Stimulated activated naive CD4-positive, alpha-beta T cell (primary cell): Measurements from ENCODE around the gene IFNG-AS1.
A peak's percentile ranks its signal among the peaks of the same experiment; 100 is the strongest.

Experiments used
- DNase-seq, 6 experiments: peaks; one replicate each; lab custom pipeline; 2025; lab: John Stamatoyannopoulos, UW

Gene IFNG-AS1

DNA sequence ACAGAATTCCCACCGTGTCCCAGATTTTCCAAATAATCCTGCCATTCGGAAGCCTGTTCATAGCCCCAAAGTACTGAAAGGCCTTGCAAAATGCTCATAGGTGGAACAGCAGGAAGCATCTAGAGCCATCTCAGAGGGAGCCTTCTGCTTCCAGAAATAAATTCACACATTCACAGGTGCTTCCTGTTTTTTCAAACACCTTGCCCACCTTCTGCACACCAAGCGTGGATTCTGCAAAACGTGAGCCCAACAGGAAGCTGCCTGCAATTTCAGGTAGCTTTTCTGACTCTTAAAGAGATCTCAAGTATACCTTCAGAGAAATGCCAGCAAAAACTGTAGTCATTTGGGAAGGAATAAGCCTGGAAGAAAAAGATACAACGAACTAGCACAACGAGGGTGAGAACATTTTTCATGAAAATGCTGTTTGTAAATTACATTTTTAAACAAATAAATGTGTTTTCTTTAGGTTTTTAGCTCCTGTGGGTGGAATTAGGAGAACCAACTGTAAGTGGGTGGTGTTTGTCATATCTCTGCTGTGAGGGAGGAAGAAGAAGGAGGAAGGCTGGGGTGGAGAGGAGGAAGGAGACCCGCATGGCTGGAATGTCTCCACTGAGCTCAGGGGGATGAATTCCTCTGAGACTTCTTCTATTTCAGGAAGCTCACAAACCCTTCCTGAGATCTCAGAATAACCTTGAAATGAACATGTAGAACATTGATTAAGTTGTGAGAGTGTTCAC lies at the start of gene IFNG-AS1:
IFNG-AS1 (plus strand) TSS at position 264 of the 737 bp plus-strand sequence.
- DNase-seq: peak in 2 of 6 experiments; percentile 10 to 29

DNA sequence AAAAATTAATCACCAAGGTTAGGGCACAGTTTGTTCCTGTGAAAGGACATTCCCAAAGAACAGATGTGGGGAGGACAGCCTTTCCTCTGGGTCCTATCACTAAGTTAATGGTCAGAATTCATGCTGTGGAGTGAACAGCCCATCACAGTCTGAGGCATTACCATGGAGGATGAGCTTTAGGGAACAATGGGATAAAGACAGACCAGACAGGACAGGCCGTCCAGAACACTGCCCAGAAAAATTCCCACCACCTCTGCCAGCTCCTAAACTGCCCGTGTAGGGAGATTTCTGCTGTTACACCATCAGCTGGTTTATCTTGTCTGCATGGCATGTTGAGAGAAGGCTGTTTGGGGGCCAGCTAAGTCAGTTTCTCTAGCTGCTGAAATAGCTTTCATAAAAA lies 49.6 kb upstream of the IFNG-AS1 start:
- no peak for DNase-seq

DNA sequence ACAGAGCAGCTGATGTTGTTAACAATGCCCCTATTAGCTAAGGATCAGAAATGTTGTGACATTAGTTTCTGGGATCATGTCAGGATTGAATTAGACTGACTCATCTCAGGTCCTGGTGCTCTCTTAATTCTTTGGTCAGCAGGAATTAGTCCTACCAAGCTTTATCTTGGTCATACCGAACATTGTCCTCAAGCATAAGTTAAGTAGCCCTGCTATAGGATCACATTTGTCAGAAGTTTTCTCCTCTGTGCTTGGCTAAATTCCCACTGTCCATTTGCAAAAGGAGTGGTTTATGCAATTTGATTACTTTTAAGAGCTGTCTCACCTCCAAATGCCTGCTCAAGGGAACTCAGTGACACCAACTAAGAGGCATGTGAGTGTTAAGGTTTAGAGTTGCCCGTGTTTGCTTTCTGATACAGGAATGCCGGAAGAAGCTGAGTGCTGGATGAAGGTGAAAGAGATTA lies 48.4 kb upstream of the IFNG-AS1 start:
- no peak for DNase-seq

DNA sequence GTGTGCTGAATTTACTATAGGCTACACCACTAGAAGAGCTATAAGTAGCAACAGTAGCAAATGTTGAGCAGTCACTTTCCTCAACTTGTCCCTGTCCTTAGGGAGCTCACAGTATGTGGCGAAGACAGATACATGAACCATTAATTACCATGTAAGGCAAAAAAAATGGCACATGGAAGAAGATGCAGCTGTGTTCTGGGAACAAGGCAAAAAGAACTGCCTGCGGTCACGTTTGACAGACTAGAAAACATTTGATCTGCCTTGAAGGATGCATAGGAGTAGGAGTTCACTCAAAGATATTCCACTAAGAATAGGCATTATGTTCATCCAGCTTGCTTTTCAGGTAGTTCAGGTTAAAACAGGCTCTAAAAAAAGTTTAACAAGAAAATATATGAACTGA lies 46.5 kb upstream of the IFNG-AS1 start:
- DNase-seq: no peak

DNA sequence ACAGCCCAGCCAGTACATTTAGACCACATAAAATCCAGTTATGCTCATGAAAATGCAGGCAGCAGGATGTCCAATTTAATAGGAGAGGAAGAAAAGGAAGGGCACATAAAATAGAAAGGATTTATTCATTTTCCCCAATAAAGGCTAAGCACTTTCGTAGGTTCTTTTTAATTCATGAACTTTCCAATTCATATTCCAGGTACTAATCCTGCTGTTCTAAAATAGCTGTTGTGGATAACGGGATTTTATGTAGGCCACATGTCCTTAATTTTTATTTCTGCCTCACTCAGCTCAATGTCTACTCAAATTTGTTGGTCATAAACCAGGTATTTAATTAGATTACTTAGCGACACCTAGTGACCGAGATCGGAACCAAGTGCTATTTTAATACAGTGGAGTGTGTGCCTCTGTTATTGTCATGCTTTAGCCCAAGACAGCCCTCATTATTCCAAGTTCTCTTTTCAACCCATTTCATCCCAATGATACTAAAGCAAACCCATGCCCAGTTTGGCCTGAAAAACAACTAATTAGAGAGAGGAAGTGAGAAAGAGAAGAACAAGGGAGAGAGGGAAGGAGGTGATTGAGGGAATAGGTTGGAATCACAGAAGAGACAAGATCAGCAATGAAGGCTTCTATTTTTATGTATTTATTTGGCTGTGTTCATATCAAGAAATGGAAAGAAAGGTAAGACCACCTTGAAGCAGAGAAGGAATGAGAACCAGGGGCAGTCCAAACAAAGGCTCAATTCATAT lies 45.9 kb upstream of the IFNG-AS1 start:
- peak; percentile 9 to 73 (median 36) for DNase-seq

DNA sequence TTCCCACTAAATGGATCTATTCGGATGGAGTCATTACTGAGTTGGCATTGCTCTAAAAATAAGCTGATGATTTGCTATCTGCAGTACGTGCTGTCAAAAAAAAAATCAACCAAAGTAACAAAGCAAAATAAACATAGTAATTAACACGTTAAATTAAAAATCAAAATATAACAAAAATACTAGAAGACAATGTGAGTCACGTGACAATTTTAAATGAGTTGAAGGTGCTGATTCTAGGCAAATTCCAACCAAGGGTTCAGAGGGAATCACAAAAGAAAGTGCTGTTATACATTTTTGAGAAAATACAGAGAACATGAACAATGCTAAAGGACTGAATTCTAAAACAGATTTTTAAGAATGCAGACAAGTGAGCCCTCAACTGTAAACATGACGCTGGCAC lies 45.2 kb upstream of the IFNG-AS1 start:
- DNase-seq: no peak

- DNase-seq: no peak
Observed at GRCh38 chr12:67952787-67953186, 36.5 kb upstream of the IFNG-AS1 start.

DNA sequence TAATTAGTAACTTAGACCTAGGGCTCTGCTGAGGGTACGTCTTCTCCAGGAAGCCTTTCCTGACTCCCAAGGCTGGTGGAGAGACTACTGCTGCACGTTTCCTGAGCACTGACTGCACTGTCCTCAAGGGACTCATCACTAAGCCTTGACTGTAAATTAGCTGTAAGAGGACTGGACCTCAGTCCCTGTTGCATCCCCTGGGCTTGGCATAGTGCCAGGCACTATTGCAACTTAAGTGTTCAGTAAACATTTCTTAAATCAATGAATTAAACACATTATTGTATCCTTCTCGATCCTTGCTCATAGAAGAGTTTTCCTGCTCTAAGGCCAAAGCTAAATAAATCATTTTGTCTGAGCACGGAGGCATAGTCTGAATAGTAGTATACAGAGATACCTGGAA lies 31.9 kb upstream of the IFNG-AS1 start:
- no peak for DNase-seq

- no peak for DNase-seq
Observed at GRCh38 chr12:67958187-67958586, 31.1 kb upstream of the IFNG-AS1 start.

DNA sequence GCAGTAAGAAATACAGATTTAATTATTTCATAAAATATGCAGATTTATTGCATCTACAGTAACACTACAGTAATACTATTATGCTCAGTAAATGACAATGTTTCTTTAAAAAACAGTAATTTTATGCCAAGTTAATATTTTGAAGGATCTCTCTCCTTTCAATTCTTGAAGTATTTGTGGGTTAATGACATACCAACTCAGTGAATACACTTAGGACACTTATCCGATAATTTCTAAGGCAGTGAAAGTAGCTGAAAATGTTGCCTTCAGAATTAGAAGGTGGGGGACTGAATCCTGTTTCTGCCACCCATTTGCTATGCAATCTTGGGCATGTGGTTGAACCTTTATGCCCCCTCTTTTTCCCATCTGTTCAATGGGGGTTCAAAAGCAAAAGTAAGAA lies 24.8 kb upstream of the IFNG-AS1 start:
- DNase-seq: no peak

DNA sequence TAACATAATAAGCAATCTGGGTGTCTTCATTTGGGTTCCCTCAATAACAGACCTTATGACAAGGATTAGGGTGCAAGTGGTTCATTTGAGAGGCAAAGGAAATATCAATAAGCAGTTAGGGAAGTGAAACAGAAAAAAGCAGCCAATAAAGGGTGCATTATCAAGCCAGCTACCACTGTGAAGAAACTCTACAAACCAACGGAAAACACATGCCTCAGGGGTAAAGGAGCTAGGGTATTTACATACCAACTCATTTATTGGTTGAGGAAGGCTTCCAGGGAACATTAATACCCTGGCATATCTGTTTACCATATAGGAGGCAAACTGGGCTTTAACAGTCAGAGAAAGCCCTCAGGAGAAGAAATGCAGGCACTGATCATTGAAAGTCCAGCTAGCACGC lies 22.7 kb upstream of the IFNG-AS1 start:
- DNase-seq: no peak

GRCh38 chr12:67968321-67968720 lies 20.9 kb upstream of the IFNG-AS1 start:
- DNase-seq: no peak

DNA sequence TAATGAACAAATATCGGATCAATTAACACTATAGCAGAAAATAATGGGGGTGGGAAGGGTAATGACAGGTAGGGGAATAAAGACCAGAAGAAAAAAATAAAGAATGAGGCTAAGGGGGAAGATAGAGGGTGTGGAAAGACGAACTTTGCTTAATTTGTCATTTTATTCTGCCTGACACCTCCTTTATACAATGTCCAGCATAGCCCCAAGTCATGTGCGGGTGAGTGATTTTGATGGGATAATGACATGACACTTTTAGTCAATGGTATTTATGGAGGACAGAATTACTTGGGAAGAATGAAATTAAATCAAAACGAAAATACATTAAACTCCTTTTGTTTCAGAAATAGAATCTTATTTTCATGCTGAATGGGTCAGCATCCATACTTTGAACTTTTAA lies 20.5 kb upstream of the IFNG-AS1 start:
- no peak for DNase-seq

- DNase-seq: no peak
Observed at GRCh38 chr12:67969134-67969802, 20.0 kb upstream of the IFNG-AS1 start.

- DNase-seq: no peak
Observed at GRCh38 chr12:67977668-67978067, 11.6 kb upstream of the IFNG-AS1 start.

DNA sequence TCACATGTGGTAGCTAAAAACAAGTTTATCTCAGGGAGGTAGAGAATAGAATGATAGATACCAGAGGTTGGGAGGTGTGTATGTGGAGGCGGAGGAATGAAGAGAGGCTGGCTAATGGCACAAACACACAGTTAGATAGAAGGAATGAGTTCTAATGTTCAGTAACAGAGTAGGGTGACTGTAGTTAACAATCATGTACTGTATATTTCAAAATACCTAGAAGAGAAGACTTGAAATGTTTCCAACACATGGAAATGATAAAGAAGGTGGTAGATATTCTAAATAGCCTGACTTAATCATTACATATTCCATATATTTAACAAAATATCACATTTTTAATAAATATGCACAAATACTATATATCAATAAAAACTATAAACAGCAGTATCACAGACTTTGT lies 8.9 kb upstream of the IFNG-AS1 start:
- DNase-seq: no peak

DNA sequence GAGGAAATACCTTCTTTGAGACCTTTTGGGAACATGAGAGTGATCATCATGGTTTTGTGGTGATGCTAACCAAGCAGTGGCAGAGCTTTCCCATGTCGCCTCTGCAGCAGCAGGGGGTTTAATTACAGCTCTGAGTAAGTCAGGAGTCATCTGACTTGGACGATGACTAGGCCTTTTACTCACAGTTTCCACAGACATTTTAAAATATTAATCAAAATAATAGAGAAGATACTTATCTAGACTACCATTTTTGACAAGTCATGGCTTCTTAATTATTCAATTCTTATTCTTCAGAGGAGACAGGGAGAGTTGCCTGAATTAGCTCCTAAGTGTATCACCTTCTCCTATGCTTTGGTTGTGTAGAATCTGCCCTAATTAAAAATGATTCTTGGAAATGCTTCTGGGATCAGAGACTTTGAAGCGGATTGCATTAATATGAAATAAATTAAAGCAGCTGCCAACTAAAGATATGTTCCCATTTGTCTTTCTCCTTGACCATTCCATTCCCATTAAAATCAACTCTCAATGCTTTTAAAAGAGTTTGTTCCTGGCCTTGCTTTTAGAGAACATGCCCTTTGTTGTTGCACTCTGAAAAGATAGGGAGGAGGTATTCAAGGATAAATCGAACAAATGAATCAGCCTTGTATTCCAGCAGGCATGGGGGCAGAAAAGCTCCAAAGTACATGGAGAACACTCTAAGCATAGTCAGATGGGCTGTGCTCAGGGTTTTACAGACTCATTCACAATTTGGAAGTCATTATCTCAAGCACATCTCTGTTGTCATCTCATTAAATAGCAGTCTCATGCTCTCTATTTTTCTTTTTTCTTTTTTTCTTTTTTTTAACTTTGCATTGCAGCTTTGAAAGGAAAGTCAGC lies 7.7 kb upstream of the IFNG-AS1 start:
- no peak for DNase-seq

DNA sequence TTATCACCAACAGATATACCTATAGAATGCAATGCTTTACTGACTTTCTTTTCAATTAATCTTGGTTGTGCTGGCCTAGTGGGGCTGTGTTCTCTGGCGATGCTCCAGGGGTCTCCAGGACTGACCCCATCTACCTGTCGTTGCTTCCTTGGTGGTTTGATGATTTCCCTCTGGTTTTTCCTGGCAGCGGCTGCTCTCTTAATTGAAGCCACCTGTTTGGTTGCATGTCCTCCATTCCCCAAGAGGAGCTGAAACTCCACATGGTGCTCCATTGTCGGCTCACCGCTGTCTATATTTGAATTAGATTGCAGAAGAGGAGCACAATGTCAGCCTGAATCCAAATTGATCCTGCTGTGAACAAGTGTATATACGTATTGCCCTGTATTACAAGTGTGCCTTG lies 7.1 kb upstream of the IFNG-AS1 start:
- no peak for DNase-seq

- DNase-seq: no peak
Observed at GRCh38 chr12:67986632-67987031, 2.6 kb upstream of the IFNG-AS1 start.

DNA sequence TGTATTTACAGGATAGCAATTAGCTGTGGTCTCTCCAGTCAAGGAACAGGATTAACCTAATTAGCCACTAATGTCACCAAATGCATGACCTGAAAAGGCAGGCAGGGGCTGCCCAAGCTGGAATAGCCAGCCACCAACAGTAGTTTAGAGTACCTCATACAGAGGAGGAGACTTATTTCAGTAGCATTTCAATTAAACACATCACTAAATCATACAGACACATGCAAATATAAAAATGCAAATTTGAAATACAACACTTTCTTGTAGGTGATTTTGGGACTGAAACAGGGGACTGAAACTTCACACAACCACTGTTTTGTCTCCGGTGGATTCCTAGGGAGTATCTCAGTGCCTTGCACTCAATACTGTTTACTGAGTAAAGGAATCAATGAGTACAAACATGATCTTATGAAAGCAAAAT lies 636 bp upstream of the IFNG-AS1 start:
- DNase-seq: no peak

DNA sequence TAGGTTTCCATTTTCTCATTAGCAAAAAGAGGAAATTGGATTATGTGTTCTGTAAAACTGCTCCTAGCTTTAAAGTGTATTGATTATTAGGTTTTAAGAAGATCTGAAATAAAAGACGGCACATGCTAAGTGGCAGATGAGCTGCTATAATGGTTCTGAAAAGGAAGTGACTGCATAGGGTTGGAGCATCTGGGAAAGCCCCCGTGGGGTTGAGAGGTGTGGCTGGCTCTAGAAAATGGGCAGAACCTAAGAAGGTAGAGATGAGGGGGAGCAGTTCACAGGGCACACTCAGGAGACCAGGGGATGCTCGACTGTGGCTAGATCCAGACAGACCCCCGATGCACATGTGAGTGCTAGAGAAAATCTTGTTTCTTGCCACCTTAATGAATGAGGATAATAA lies 1.9 kb downstream of the IFNG-AS1 start:
- DNase-seq: no peak

GRCh38 chr12:67993143-67993542 lies 3.9 kb downstream of the IFNG-AS1 start:
- DNase-seq: no peak
